Neural progenitor cell (in vitro differentiated cells): Measurements from ENCODE around the gene SMIM1.

Experiments
- CTCF ChIP-seq: fragments of 200-600 bp; sonication (generic); IDR thresholded peaks from 2 replicates; pipeline ENCODE4 v1.5.1; 2017; ENCODE audit warnings: antibody characterized with exemption, mild to moderate bottlenecking
- EZH2phosphoT487 ChIP-seq: fragments of 200-600 bp; sonication (generic); IDR thresholded peaks from 2 replicates; pipeline ENCODE4 v1.6.1; 2017; ENCODE audit warnings: antibody characterized with exemption

GRCh38 chr1:3780901-3781300, 8.4 kb downstream of the SMIM1 start:
- TF ChIP-seq CTCF (no peak), EZH2phosphoT487 (no peak)
